GM18868 (cell line): ENCODE measurements around the gene FBXW7.

ENCODE experiments used
- ATAC-seq: cut with Tn5 transposase; IDR thresholded peaks from one replicate; pipeline ENCODE4 v1.9.1; 2021; ENCODE audit warnings: mild to moderate bottlenecking, moderate library complexity; ENCODE audit not compliant: unreplicated experiment

The FBXW7 gene

DNA sequence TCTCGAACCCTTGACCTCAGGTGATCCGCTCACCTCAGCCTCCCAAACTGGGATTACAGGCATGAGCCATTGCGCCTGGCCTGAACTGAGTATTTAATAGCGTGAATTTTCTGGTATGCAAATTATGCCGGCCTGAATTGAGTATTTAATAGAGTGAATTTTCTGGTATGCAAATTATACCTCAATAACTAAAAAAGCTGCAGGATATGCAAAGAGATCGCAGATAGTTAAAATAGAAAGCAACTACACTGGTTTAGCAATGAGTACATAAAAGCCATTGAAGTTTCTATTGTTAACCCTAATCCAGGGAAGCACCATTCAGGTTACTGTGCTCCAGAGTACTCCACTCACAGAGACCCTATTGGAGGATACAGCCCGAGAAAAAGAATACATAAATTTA is 22.8 kb downstream of the FBXW7 start:
- no peak for ATAC-seq

DNA sequence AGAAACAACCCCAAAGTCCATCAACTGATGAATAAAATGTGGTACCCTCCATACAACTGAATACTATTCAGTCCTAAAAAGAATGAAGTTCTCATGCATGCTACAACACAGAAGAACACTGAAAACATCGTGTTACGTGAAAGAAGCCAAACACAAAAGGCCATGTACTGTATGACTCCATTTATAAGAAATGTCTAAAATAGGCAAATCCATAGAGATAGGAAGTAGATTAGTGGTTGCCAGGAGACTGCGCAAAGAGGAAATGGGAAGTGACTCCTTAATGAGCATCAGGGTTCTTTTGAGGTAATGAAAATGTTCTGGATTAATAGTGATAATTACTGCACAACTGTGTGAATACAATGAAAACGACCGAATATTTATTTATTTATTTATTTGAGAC is 23.4 kb downstream of the FBXW7 start:
- ATAC-seq, result no peak

DNA sequence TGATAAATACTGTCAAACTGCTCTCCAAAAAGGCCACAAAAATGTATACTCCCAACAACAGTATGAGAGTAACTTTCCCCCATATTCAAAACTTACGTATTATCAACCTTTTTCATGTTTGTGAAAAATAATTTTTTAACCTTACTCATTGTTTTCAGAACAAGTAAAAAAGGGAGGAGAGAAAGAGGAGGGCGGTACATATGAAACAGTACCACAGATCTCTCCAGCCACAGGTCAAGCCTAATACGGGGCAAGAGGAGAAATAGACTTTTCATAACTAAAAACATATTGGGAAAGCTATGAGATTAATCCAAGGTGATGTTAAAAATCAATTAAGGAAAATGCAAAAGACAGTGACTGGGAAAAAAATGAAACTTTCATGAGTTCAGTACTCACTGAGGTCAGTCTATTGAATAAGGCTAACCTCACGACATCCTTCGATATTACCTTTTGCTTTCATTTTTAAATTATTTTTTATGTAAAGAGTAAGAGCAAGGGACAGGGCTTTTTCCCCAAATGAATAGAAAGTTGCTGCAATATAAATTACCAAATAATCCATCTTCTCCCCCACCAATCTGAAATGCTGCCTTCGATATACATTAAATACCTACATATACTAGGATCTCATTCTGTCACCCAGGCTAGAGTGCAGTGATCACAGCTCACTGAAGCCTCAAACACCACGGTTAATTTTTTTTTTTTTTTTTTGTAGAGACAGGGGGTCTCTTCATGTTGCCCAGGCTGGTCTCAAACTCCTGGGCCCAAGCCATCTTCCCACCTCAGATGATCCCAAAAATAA is 25.3 kb downstream of the FBXW7 start:
- no peak for ATAC-seq

GRCh38 chr4:152509595-152510225 is 26.2 kb downstream of the FBXW7 start:
- peak; percentile 66 for ATAC-seq

DNA sequence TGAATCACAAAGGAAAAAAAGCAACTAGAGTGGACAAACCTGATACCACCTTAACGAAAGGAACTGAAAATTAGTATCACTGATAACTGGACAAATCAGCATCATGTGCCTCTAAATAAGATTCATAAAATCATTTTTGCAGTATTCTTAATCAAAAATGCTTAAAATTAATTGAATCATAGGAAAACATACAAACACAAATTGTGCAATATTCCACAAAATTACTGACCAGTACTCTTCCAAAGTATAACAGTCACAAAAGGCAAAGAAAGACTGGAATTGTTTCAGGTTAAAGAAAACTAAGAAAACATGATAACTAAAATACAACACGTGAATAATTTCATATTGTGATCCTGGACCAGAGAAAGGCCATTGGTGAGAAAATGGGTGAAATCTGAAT is 27.1 kb downstream of the FBXW7 start:
- ATAC-seq, result no peak

DNA sequence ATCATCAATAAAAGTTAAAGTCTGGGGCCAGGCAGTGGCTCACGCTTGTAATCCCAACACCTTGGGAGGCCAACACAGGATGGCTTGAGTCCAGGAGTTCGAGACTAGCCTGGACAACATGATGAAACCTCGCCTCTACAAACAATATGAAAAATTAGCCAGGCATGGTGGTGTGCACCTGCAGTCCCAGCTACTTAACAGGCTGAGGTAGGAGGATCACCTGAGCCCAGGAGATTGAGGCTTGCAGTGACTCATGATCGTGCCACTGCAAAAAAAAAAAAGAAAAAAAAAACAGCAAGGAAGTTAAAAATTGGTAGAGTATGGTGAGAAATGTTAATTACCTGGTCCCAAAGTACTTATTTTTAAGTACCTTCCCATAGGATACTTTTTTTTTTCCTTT is 27.5 kb downstream of the FBXW7 start:
- ATAC-seq, result no peak

DNA sequence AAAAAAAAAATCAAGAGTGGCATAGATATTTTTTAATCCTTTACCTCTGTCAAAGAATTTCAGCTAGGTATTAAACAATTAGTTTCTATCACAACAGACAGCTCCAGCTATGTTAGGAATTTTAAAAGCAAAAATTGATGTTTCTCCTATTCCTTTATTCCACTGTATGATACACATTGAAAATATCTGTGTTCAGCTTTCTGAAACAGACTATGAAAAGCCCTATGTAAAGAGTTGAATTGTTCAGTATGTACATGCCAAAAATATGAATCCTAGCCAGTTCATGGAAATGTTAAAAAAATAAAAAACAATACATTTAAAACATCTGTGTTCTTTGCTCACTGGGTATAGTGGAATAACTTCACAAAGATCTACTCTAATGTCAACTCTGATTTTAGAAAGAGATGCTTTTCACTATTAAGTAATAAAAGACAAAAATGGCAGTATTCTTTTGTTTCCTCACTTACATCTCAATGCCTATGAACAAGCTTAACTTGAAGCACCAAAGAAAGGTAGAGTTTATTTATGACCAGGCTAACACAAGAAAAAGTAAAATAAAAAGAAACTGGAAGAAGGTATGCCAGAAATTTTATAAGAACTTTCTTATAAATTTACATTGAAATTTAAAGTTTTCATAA is 32.1 kb downstream of the FBXW7 start:
- ATAC-seq, result no peak

GRCh38 chr4:152501846-152502536 is 33.9 kb downstream of the FBXW7 start:
- ATAC-seq, result peak; percentile 60

- peak; percentile 50 for ATAC-seq
These were observed 35.0 kb downstream of the FBXW7 start for GRCh38 chr4:152500800-152501434.

DNA sequence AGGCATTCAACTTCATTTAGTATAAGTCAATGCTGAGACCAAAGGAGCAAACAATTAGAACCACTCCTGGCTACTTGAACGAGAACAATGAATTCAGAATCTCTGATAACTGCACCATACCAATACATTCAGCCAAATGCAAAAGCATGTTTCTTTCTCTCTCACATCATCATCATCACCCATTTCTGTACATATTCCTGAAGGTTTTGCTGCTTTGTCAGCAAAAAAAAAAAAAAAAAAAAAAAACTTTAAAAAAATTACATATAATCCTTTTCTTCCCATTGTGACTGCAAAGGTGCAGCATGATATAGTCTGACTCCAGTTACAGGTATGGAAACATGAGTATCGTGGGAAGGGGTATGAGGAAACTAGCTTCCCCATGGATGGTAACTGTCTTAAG is 35.6 kb downstream of the FBXW7 start:
- ATAC-seq, result no peak

GRCh38 chr4:152499344-152499743 is 36.5 kb downstream of the FBXW7 start:
- no peak for ATAC-seq

GRCh38 chr4:152494020-152494419 is 41.9 kb downstream of the FBXW7 start:
- no peak for ATAC-seq

DNA sequence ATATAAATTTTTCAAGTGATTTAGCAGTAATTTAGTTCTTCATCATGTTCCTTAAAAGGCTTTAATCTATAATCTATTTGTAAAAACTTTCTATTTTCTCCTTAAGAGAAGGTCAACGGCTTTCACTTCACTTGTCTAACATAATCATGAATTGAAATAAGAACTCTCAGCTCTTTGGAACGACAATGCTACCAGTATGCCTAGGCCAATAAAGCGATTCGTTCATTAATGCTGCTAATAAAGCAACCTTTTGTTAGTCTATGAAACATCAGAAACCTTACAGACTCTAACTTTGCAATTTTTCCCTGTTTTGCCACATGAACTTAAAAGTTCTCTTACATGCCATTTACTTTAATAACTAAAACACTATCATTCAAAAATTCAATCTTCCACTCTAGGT is 47.6 kb downstream of the FBXW7 start:
- no peak for ATAC-seq

DNA sequence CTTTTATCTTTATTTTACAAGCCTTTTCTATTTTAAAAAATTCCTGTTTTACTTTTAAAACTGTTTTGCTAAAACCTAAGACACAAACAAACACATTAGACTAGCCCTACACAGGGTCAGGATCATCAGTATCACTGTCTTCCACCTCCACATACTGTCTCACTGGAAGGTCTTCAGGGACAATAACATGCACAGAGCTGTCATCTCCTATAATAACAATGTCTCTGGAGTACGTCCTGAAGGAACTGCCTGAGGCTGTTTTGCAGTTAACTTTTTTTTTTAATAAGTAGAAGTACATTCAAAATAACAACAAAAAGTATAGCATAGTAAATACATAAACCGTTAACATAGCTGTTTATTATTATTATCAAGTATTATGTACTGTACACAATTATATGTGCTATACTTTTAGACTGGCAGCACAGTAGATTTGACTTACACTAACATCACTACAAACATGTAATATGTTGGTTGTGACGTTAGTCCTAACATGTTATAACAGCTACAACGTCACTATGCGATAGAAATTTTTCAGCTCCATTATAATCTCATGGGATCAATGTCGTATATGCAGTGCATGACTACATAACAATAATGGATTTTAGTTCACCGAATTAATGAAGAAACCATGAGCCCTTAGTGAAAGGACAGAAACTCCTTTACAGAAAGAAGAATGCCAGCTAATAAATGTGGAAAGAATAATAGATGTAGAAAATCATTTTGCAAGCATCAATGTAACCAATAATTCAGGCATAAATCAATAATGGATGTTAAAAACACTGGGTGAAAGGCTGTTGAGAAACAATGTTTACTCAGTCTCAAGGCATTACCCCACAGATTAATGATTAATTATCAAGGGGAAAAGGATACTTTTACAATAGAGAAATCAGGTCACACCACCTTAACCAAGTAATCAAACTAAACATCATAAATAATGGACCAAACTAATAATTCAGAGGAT is 49.2 kb downstream of the FBXW7 start:
- ATAC-seq, result no peak

GRCh38 chr4:152485726-152486276 is 50.1 kb downstream of the FBXW7 start:
- peak; percentile 99 for ATAC-seq

GRCh38 chr4:152482211-152482610 is 53.7 kb downstream of the FBXW7 start:
- ATAC-seq, result no peak

- ATAC-seq, result no peak
These were observed 55.0 kb downstream of the FBXW7 start for GRCh38 chr4:152480901-152481300.

GRCh38 chr4:152480326-152480725 is 55.6 kb downstream of the FBXW7 start:
- no peak for ATAC-seq

DNA sequence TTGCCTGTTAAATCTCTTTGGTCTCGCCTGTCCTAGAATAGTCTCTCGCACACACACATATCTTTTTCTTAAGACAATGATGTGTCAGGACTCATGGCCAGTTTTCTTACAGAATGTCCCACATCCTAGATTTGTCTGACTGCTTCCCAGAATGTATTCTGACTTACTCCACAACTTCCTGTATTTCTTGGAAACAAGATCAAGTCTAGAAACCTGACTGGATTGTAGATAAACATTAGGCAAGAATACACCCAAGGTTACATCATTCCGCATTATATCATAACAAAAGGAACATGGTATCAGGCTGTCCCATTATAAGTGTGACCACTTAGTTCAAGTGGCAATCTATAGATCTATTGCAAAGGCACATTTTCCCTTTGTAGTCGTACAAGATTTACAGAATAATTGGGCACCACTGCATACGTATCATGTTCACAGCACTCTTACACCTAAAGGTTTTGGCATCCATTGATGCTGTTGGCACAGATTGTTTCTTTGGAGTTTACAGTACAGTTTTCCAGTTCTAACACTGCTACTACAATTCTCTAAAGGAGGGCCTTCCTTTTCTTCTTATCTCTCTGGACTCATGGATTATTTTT is 56.4 kb downstream of the FBXW7 start:
- ATAC-seq, result no peak
